HFF-Myc (cell line): Measurements from ENCODE around the gene LSG1.

Experiments
- DNase-seq: peaks from one replicate; pipeline ENCODE4 v3.0.0-alpha.2; 2011; ENCODE audit warnings: low read depth; ENCODE audit errors: extremely low read depth
- H3K4me3 ChIP-seq: replicated peaks from 2 replicates; pipeline ENCODE4 v1.5.1; 2011; ENCODE audit warnings: low read depth, mild to moderate bottlenecking, control low read depth, low read length
- CTCF ChIP-seq: IDR thresholded peaks from 2 replicates; pipeline ENCODE4 v1.5.1; 2012; ENCODE audit warnings: mild to moderate bottlenecking, low read depth, low read length, control low read depth; ENCODE audit errors: missing control alignments

Gene LSG1

GRCh38 chr3:194685065-194685717 lies 13.2 kb upstream of the LSG1 start:
- no peak for DNase-seq
- no peak for TF ChIP-seq CTCF
- peak overlapping the region; percentile 78 for H3K4me3 ChIP-seq

- no peak overlapping the region for H3K4me3 ChIP-seq
- no peak for TF ChIP-seq CTCF
- no peak for DNase-seq
Measured at GRCh38 chr3:194683380-194683779, 11.4 kb upstream of the LSG1 start.

GRCh38 chr3:194682694-194683310 lies 10.8 kb upstream of the LSG1 start:
- peak; percentile 86 for TF ChIP-seq CTCF
- peak; percentile 71 for DNase-seq
- H3K4me3 ChIP-seq = no peak overlapping the region

- no peak for TF ChIP-seq CTCF
- no peak for DNase-seq
- no peak overlapping the region for H3K4me3 ChIP-seq
Measured at GRCh38 chr3:194682189-194682693, 10.2 kb upstream of the LSG1 start.

- H3K4me3 ChIP-seq = no peak overlapping the region
- no peak for DNase-seq
- TF ChIP-seq CTCF = no peak
Measured at GRCh38 chr3:194680888-194681615, 9.1 kb upstream of the LSG1 start.

GRCh38 chr3:194676471-194676870 lies 4.5 kb upstream of the LSG1 start:
- no peak overlapping the region for H3K4me3 ChIP-seq
- DNase-seq = no peak
- no peak for TF ChIP-seq CTCF
